Esophagus squamous epithelium (tissue), 5 donors: Measurements from ENCODE around the gene HDAC7. TPM values are rescaled to one million over a fixed set of nuclear protein-coding genes. Genes with fewer than 3 reads are reported as not detected.

Experiments
- DNase-seq: peaks from one replicate; lab custom pipeline; 2025; lab: John Stamatoyannopoulos, UW
- H3K27ac ChIP-seq, 4 donors: fragments of 200-600 bp; sonication (generic); one replicate each; pipeline ENCODE4 v1.5.1; 2016 to 2019; ENCODE audit warnings: mild to moderate bottlenecking in 1 of 4
- H3K27me3 ChIP-seq, 4 donors: fragments of 200-600 bp; sonication (generic); 1 replicate in 3 of 4; 2 replicates in 1 of 4; pipeline versions ENCODE4 v1.5.1 to v1.6.0; 2017 to 2021; ENCODE audit warnings: antibody characterized with exemption in 1 of 4
- H3K36me3 ChIP-seq, 3 donors: fragments of 200-600 bp; sonication (generic); one replicate each; pipeline ENCODE4 v1.5.1; 2016 to 2019
- H3K4me1 ChIP-seq, 3 donors: fragments of 200-600 bp; sonication (generic); one replicate each; pipeline ENCODE4 v1.5.1; 2017 to 2019
- H3K4me3 ChIP-seq, 4 donors: fragments of 200-600 bp; sonication (generic); 1 replicate in 3 of 4; 2 replicates in 1 of 4; pipeline ENCODE4 v1.5.1; 2016 to 2019; ENCODE audit warnings: mild to moderate bottlenecking in 2 of 4, moderate library complexity in 1 of 4
- H3K9me3 ChIP-seq, 3 donors: fragments of 200-600 bp; sonication (generic); one replicate each; pipeline ENCODE4 v1.5.1; 2016 to 2019
- CTCF ChIP-seq, 6 experiments: fragments of 450-650 bp in 4 of 6; fragments of 200-600 bp in 2 of 6; sonication (generic) in 2 of 6; IDR thresholded peaks; one replicate each; pipeline ENCODE4 v1.5.1; 2016 to 2019; ENCODE audit warnings: antibody characterized with exemption in 6 of 6, mild to moderate bottlenecking in 4 of 6, moderate library complexity in 4 of 6
- POLR2A ChIP-seq, 4 donors: fragments of 450-650 bp; IDR thresholded peaks; one replicate each; pipeline ENCODE4 v1.6.1; 2017; ENCODE audit warnings: antibody characterized with exemption in 4 of 4, mild to moderate bottlenecking in 4 of 4, moderate library complexity in 3 of 4
- WGBS, 2 donors: methylation state at CpG; one replicate each; pipeline ENCODE4 v1.1.5; 2018; 5-methylcytosine and 5-hydroxymethylcytosine counted together
- intact Hi-C: fragments of 100-400 bp; cut with DNase I; formaldehyde crosslinking; loops from one replicate; pipeline ENCODE4 v1.15.0; 2022
- total RNA-seq, 4 donors: library from RNA; depleted of rRNA; stranded (reverse); fragments of >200 nt; gene quantifications; one replicate each; pipeline ENCODE4 v1.1.0, GENCODE V29; 2016
- donor health status: DM: yes; HTN: yes; CAD: no.

HDAC7 gene
- total RNA-seq, 4 donors from 2014 or later: 19.8 to 37.2 (median 24.0) TPM

GRCh38 chr12:47758584-47758833, 61.2 kb downstream of the HDAC7 start:
- TF ChIP-seq POLR2A (IDR thresholded peaks at IDR 0.05) (peak in 1 of 4 donors; percentile 7), CTCF (IDR thresholded peaks at IDR 0.05) (no peak)
- Histone ChIP-seq H3K4me3 (peak overlapping the region; percentile 54 to 77 (median 72)), H3K36me3 (no peaks in the 10 kb centered on the region), H3K9me3 (no peaks in the 10 kb centered on the region), H3K4me1 (peaks cover 48 to 77% (median 59%) of the 10 kb centered on the region in 3 donors), H3K27me3 (no peaks in the 10 kb centered on the region), H3K27ac (peak overlapping the region; percentile 90 to 93 (median 91))
- intact Hi-C loops: no loop called here
- WGBS, 2 donors: 0% methylated on average over 2 of the region's 10 CpGs; no CpG with 5 or more reads in 1 of the 2 donors
- DNase-seq: no peak

GRCh38 chr12:47757840-47758583, 61.7 kb downstream of the HDAC7 start:
- no peak for DNase-seq
- intact Hi-C loops: no loop called here
- peaks cover 48 to 77% (median 58%) of the 10 kb centered on the region in 3 donors for H3K4me1 ChIP-seq

GRCh38 chr12:47757364-47757839, 62.3 kb downstream of the HDAC7 start:
- intact Hi-C loops: no loop called here
- TF ChIP-seq POLR2A (IDR thresholded peaks at IDR 0.05): no peak
- TF ChIP-seq CTCF (IDR thresholded peaks at IDR 0.05): no peak
- 54 to 64% methylated on average over 4 to 5 of the region's 7 CpGs for whole genome bisulfite sequencing, 2 donors
- Histone ChIP-seq H3K4me1 (peaks cover 54 to 77% (median 62%) of the 10 kb centered on the region in 3 donors), H3K36me3 (no peaks in the 10 kb centered on the region), H3K9me3 (no peaks in the 10 kb centered on the region), H3K27ac (peak overlapping the region; percentile 90 to 93 (median 91)), H3K27me3 (no peaks in the 10 kb centered on the region), H3K4me3 (peak overlapping the region; percentile 54 to 77 (median 72))
- DNase-seq: no peak

More at GRCh38 chr12:47757840-47758583, 61.7 kb downstream of the HDAC7 start:
- Histone ChIP-seq H3K9me3 (no peaks in the 10 kb centered on the region), H3K27me3 (no peaks in the 10 kb centered on the region), H3K27ac (peak overlapping the region; percentile 90 to 93 (median 91)), H3K36me3 (no peaks in the 10 kb centered on the region), H3K4me3 (peak overlapping the region; percentile 54 to 77 (median 72))
- no peak for TF ChIP-seq POLR2A (IDR thresholded peaks at IDR 0.05)
- TF ChIP-seq CTCF (IDR thresholded peaks at IDR 0.05): no peak
- 25 to 39% methylated on average over 8 to 13 of the region's 20 CpGs for WGBS, 2 donors

GRCh38 chr12:47755655-47756562, 63.8 kb downstream of the HDAC7 start:
- no peaks in the 10 kb centered on the region for H3K9me3 ChIP-seq
- peak overlapping the region in 3 of 4 donors; percentile 70 to 77 (median 73) for H3K4me3 ChIP-seq
- 67 to 78% methylated on average over 9 to 10 of the region's 12 CpGs for WGBS, 2 donors
- peaks cover 0 to 13% (median 0%) of the 10 kb centered on the region in 3 donors for H3K36me3 ChIP-seq
- no peaks in the 10 kb centered on the region for H3K27me3 ChIP-seq
- TF ChIP-seq CTCF (IDR thresholded peaks at IDR 0.05) (no peak), POLR2A (IDR thresholded peaks at IDR 0.05) (no peak)
- H3K4me1 ChIP-seq: peaks cover 67 to 91% (median 74%) of the 10 kb centered on the region in 3 donors
- peak overlapping the region; percentile 84 to 93 (median 90) for H3K27ac ChIP-seq
- intact Hi-C loops: no loop called here
- DNase-seq: no peak
